Erythroblast (primary cell): ENCODE measurements around the gene FBLN2.

Experiments used
- GATA1 ChIP-seq: IDR thresholded peaks from 2 replicates; pipeline ENCODE4 v1.6.1; 2011; ENCODE audit warnings: low read depth, mild to moderate bottlenecking, control low read depth, low read length, moderate library complexity
- POLR2A ChIP-seq: IDR thresholded peaks from 2 replicates; pipeline ENCODE4 v1.6.1; 2011; ENCODE audit warnings: mild to moderate bottlenecking, low read length

DNA sequence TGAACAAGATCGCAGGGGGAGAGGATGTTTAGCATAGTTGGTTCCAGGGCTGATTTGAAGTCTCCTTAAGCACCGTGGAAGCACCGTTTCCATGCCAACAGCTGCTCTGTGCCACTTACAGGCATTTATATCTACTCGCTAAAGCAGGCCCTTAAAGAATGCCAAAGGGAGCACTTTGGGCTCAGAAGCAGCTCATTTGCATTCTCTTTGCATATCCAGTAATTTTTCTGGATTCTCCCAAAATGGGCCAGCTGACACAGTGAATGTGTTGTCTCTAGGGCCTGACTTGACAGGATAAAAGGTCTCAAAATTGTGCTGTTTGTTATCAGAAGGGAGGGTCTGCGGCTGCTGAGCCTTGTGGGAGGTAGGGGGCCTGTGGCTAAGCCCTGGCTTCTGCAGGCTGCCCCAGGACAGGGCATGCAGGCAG, 138.6 kb downstream of the FBLN2 start:
- TF ChIP-seq POLR2A, result no peak
- no peak for TF ChIP-seq GATA1
